ENCODE results near the gene WFDC10A. TPM values are rescaled to one million over a fixed set of nuclear protein-coding genes. Genes with fewer than 3 reads are reported as not detected.
A peak's percentile ranks its signal among the peaks of the same experiment; 100 is the strongest.
"Not testable (repeated sequence)": the region's sequence is repeated elsewhere in the genome, so short reads cannot be mapped to it uniquely, and the experiment has no call there.

The WFDC10A gene
- total and polyA plus RNA-seq, 5 experiments from 2014 or later = not detected

GRCh38 chr20:45617591-45617990 lies 11.9 kb upstream of the WFDC10A start:
- POLR2A ChIA-PET = no interaction called here

GRCh38 chr20:45621593-45621992 lies 7.9 kb upstream of the WFDC10A start:
- peaks cover 0 to 5% (median 0%) of the 10 kb centered on the region in 3 donors for H3K36me3 Mint-ChIP-seq
- POLR2A ChIA-PET = no interaction called here
- H3K27ac Mint-ChIP-seq = peak overlapping the region in 1 of 10 donors; percentile 17
- no peak overlapping the region for H3K4me3 Mint-ChIP-seq
- ATAC-seq (no peak), DNase-seq (no peak)
- H3K9me3 Mint-ChIP-seq = peaks cover 0 to 20% (median 4%) of the 10 kb centered on the region in 9 donors
- H3K4me1 Mint-ChIP-seq = no peaks in the 10 kb centered on the region
- peaks cover 8 to 19% (median 11%) of the 10 kb centered on the region in 5 donors for H3K27me3 Mint-ChIP-seq

More at GRCh38 chr20:45617591-45617990, 11.9 kb upstream of the WFDC10A start:
- Mint-ChIP-seq H3K9me3 (peaks cover 0 to 6% (median 0%) of the 10 kb centered on the region in 9 donors), H3K36me3 (no peaks in the 10 kb centered on the region), H3K4me1 (no peaks in the 10 kb centered on the region), H3K4me3 (no peak overlapping the region), H3K27me3 (peaks cover 0 to 8% (median 0%) of the 10 kb centered on the region in 5 donors), H3K27ac (no peak overlapping the region)
- ATAC-seq (no peak), DNase-seq (no peak)

- Mint-ChIP-seq H3K4me1 (peaks cover 0 to 4% (median 0%) of the 10 kb centered on the region in 4 donors), H3K27ac (no peak overlapping the region), H3K9me3 (peaks cover 0 to 16% (median 4%) of the 10 kb centered on the region in 9 donors), H3K4me3 (no peak overlapping the region), H3K36me3 (peaks cover 0 to 5% (median 0%) of the 10 kb centered on the region in 3 donors), H3K27me3 (peaks cover 16 to 66% (median 33%) of the 10 kb centered on the region in 5 donors)
- ATAC-seq (no peak), DNase-seq (no peak)
- POLR2A ChIA-PET = no interaction called here
Measured at GRCh38 chr20:45626540-45626939, 3.0 kb upstream of the WFDC10A start.

GRCh38 chr20:45630371-45630770 lies 832 bp downstream of the WFDC10A start:
- no peak overlapping the region for H3K4me3 Mint-ChIP-seq
- DNase-seq = no peak
- H3K4me1 Mint-ChIP-seq = peaks cover 0 to 4% (median 0%) of the 10 kb centered on the region in 4 donors
- H3K27me3 Mint-ChIP-seq = peaks cover 13 to 65% (median 39%) of the 10 kb centered on the region in 5 donors
- peaks cover 0 to 9% (median 1%) of the 10 kb centered on the region in 9 donors for H3K9me3 Mint-ChIP-seq
- POLR2A ChIA-PET = no interaction called here
- peaks cover 0 to 2% (median 0%) of the 10 kb centered on the region in 3 donors for H3K36me3 Mint-ChIP-seq
- no peak overlapping the region for H3K27ac Mint-ChIP-seq
- no peak for ATAC-seq

GRCh38 chr20:45631184-45631583 lies 1.6 kb downstream of the WFDC10A start, which contains the start of gene WFDC9:
TSS of gene WFDC9 (minus strand) at chr20:45631284. CDS start at chr20:45610181, 21,103 bp downstream.
- DNase-seq (no peak), ATAC-seq (no peak)
- peaks cover 0 to 6% (median 0%) of the 10 kb centered on the region in 9 donors for H3K9me3 Mint-ChIP-seq
- peaks cover 13 to 65% (median 39%) of the 10 kb centered on the region in 5 donors for H3K27me3 Mint-ChIP-seq
- H3K36me3 Mint-ChIP-seq = no peaks in the 10 kb centered on the region
- POLR2A ChIA-PET = no interaction called here
- H3K4me1 Mint-ChIP-seq = peaks cover 0 to 4% (median 0%) of the 10 kb centered on the region in 4 donors
- no peak within 1 kb of the TSS for H3K4me3 Mint-ChIP-seq
- no peak within 1 kb of the TSS for H3K27ac Mint-ChIP-seq

- H3K27me3 Mint-ChIP-seq = peaks cover 10 to 30% (median 15%) of the 10 kb centered on the region in 5 donors
- no peak overlapping the region for H3K4me3 Mint-ChIP-seq
- POLR2A ChIA-PET = no interaction called here
- DNase-seq = no peak
- H3K4me1 Mint-ChIP-seq = no peaks in the 10 kb centered on the region
- peaks cover 0 to 1% (median 0%) of the 10 kb centered on the region in 9 donors for H3K9me3 Mint-ChIP-seq
- H3K36me3 Mint-ChIP-seq = no peaks in the 10 kb centered on the region
- H3K27ac Mint-ChIP-seq = no peak overlapping the region
- no peak for ATAC-seq
Measured at GRCh38 chr20:45636513-45636912, 7.0 kb downstream of the WFDC10A start.

- POLR2A ChIA-PET = no interaction called here
- DNase-seq (no peak), ATAC-seq (no peak)
- Mint-ChIP-seq H3K27ac (no peak overlapping the region), H3K4me3 (no peak overlapping the region), H3K36me3 (no peaks in the 10 kb centered on the region), H3K4me1 (no peaks in the 10 kb centered on the region), H3K27me3 (peaks cover 6 to 17% (median 10%) of the 10 kb centered on the region in 5 donors), H3K9me3 (peaks cover 0 to 1% (median 0%) of the 10 kb centered on the region in 9 donors)
Measured at GRCh38 chr20:45639687-45640086, 10.1 kb downstream of the WFDC10A start.

GRCh38 chr20:45641076-45641475 lies 11.5 kb downstream of the WFDC10A start:
- DNase-seq, H3K36me3 Mint-ChIP-seq, ATAC-seq, H3K4me1 Mint-ChIP-seq, POLR2A ChIA-PET, H3K27ac Mint-ChIP-seq, H3K4me3 Mint-ChIP-seq, H3K9me3 Mint-ChIP-seq: not testable (repeated sequence)
- peaks cover 4 to 18% (median 11%) of the 10 kb centered on the region in 5 donors for H3K27me3 Mint-ChIP-seq

- H3K4me3 Mint-ChIP-seq, POLR2A ChIA-PET: not testable (repeated sequence)
Measured at GRCh38 chr20:45645869-45646268, 16.3 kb downstream of the WFDC10A start.

GRCh38 chr20:45646875-45647274 lies 17.3 kb downstream of the WFDC10A start:
- DNase-seq (no peak), ATAC-seq (no peak)
- Mint-ChIP-seq H3K4me1 (no peaks in the 10 kb centered on the region), H3K27me3 (peaks cover 6 to 25% (median 16%) of the 10 kb centered on the region in 5 donors), H3K27ac (no peak overlapping the region), H3K4me3 (no peak overlapping the region), H3K36me3 (no peaks in the 10 kb centered on the region), H3K9me3 (peaks cover 0 to 5% (median 0%) of the 10 kb centered on the region in 9 donors)
- POLR2A ChIA-PET = no interaction called here

More at GRCh38 chr20:45645869-45646268, 16.3 kb downstream of the WFDC10A start:
- not testable (repeated sequence) for H3K36me3 Mint-ChIP-seq, H3K4me1 Mint-ChIP-seq, DNase-seq, ATAC-seq, H3K9me3 Mint-ChIP-seq, H3K27ac Mint-ChIP-seq
- peaks cover 3 to 20% (median 9%) of the 10 kb centered on the region in 5 donors for H3K27me3 Mint-ChIP-seq

GRCh38 chr20:45647441-45648050 lies 18.0 kb downstream of the WFDC10A start:
- Mint-ChIP-seq H3K9me3 (peaks cover 0 to 5% (median 0%) of the 10 kb centered on the region in 9 donors), H3K4me3 (no peak overlapping the region), H3K36me3 (no peaks in the 10 kb centered on the region), H3K4me1 (no peaks in the 10 kb centered on the region), H3K27me3 (peaks cover 6 to 24% (median 16%) of the 10 kb centered on the region in 5 donors), H3K27ac (no peak overlapping the region)
- no peak for ATAC-seq
- POLR2A ChIA-PET = no interaction called here
- no peak for DNase-seq

- POLR2A ChIA-PET = no interaction called here
- ATAC-seq (no peak), DNase-seq (no peak)
- Mint-ChIP-seq H3K27ac (peak overlapping the region in 1 of 10 donors; percentile 40), H3K27me3 (peaks cover 7 to 36% (median 22%) of the 10 kb centered on the region in 5 donors), H3K9me3 (peaks cover 0 to 5% (median 0%) of the 10 kb centered on the region in 9 donors), H3K36me3 (no peaks in the 10 kb centered on the region), H3K4me3 (no peak overlapping the region), H3K4me1 (no peaks in the 10 kb centered on the region)
Measured at GRCh38 chr20:45649312-45649863, 19.8 kb downstream of the WFDC10A start.

- H3K4me3 Mint-ChIP-seq, H3K36me3 Mint-ChIP-seq, ATAC-seq, H3K27ac Mint-ChIP-seq, DNase-seq, H3K9me3 Mint-ChIP-seq, POLR2A ChIA-PET, H3K4me1 Mint-ChIP-seq: not testable (repeated sequence)
- H3K27me3 Mint-ChIP-seq = peaks cover 4 to 39% (median 17%) of the 10 kb centered on the region in 5 donors
Measured at GRCh38 chr20:45651726-45652125, 22.2 kb downstream of the WFDC10A start.
